Stimulated activated CD8-positive, alpha-beta memory T cell treated with anti-CD3 and anti-CD28 coated beads, Interleukin-7, amount 100 ng/mL, for 24 hours (primary cell): Measurements from ENCODE around the gene TRIM3.

Experiments
- DNase-seq: peaks from one replicate; pipeline ENCODE4 v3.0.0-alpha.2; 2020; ENCODE audit warnings: low read depth

TRIM3 gene

DNA sequence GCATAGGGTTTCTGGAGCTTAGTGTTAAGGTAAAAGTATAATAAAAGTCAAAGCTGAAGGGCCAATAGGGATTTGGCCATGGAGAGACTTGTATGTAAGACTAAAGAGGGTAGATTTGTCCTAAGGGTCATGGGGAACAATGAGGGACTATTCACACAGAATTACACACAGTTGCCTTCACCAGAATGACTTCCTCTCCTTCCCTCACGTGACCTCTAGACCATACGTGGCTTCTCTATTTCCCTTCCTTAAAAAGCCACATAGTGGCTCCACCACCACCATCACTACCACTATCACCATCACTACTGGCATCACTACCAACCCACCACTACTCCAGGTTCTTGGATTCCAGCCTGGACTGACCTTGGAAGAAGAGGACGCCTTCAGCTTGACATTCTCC lies 35.7 kb downstream of the TRIM3 start:
- no peak for DNase-seq

DNA sequence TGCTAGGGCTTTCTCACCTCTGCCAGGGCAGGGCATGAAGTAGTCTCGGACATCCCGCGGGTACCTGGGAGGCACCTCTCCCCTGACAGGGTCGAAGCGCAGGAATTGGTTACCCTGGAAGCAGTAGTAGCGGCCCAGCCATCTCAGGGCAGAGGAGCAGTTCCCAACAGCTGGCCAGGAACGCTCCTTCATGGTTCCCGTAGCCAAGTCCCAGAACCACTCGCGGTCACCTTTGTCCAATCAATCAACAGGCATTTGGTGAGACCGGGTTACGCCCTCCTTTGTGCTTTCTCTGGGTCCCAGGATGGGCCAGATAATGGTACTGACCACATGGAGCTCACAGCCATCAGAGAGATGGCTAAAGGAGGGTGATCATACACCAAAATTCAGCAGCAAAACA lies 36.3 kb downstream of the TRIM3 start:
- DNase-seq = no peak

DNA sequence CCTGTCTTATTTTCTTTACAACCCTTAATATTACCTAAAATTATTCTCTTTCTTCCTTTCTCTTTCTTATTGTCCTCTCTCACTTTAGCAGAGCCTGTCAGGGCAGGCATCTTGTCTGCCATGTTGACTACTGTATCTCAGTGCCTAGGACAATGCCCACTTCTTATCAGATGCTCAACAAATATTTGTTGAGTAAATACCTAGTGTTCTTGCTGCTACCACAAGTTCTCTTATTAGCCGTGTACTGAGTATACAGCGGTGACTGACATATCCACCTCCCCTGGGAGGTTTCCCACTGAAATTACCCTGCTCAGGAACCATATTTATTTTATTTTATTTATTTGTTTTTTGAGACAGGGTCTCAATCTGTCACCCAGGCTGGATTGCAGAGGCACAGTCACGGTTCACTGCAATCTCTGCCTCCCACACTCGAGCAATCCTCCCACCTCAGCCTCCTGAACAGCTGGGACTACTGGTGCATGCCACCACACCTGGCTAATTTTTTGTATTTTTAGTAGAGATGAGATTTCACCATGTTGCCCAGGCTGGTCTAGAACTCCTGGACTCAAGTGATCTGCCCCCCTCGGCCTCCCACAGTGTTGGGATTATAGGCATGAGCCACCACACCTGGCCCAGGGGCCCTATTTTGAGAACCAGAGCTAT lies 39.6 kb downstream of the TRIM3 start:
- no peak for DNase-seq

DNA sequence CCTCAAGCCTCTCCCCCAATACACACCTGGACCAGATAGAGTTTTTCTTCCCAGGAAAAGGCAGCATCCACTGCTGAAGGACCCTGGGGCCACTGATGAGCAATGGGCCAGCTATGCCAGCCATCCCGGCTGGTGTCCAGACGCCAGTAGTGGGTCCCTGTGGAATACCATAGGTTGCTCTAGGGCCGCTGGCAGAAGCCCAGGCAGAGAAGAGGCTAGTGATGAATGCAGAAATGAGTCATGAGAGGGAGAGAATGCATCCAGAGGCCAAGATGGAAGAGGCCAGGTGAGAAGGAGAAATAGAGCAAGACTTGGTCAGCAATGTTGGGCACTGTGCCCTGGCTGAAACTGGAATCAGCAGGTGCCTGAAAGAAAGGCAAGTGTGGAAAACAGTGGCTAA lies 41.9 kb downstream of the TRIM3 start:
- DNase-seq = no peak

DNA sequence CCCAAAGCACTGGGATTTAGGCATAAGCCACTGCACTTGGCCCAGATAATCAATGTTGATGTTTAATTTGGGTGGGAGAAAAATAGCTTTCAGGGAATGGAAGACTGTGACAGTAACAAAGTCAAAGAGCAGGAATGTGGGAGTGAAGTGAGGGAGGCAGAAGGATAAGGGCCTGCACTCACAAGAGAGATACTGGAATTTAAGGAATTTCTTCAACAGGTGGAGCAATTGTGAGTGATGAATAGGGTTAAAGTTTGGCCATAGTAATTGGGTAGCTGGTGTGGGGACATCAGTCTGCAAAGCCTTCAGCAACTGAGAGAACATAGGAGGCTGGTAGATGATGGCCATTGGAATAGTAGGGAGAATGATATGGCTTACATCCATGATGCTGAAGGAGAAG lies 46.2 kb downstream of the TRIM3 start:
- DNase-seq = no peak

DNA sequence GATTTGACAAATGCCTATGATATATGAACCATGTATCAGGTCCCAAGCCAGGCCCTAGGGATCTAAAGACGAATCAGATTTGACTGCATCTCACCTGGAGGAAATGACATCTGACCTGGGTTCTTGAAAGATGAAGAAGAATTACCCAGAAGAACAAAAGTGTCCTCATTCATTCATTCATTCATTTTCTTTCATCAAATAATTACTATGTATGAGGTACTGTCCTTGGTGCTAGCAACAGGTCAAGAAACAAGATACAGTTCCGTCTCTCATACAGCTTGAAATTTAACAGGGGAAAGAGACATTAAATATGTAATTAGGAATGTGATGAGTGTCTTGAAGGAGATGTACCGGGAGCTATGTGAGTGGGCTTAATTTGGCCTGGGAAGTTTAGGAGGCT lies 53.1 kb downstream of the TRIM3 start:
- no peak for DNase-seq

DNA sequence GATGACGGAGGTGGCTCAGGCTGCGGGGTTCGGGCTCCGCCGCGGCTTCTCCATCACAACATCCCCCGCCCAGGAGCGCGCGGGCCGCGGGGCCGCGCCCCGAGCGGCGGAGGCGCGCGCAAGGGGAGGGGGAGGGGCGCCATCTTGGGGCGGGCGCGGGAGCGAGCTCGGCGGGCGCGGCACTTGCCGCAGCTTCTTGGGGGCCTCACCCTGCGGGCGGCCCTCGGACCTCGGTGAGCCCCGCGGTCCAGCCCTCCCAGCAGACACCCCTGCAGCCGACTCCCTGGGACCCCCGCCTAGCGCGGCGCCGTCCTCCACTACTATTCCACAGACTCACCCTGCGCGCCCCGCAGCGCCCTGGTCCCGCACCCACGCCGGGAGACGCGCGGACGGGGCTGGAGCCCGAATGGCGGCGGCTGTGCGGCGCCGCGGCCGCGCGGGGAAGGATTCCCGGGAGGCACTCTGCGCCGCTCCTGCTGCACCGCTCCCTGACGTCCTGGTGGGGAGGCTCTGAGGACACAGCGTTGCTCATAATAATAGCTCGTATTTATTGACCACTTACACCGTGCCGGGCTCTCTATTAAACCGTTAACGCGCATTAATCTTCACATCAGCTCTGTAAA lies 54.6 kb downstream of the TRIM3 start, which contains the start of gene APBB1:
TSS of gene APBB1 (minus strand) at position 86 of the 623 bp plus-strand sequence. CDS start 7,747 bp downstream, outside the sequence.
- DNase-seq = no peak

DNA sequence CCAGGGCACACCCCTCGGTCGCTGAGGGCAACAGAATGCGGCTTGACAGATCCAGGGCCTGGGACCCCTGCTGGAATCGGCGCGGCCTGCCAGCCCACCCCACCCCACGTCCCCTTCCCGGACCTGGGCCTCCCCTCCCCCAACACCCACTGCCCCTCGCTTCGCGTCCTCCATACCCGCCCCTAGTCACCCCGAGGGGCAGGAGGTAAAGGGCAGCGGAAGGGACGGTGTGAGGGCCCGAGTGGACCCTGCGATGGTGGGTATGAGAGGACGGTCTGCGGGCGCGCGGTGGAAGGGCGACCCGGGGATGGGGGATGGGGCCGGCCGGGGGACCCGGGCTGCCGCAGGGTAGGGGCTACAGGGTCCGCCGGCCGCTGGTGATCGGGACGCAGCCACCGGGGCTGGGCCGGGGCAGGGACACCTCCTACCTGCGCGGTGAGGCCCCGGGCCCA lies 55.2 kb downstream of the TRIM3 start:
- DNase-seq = no peak

DNA sequence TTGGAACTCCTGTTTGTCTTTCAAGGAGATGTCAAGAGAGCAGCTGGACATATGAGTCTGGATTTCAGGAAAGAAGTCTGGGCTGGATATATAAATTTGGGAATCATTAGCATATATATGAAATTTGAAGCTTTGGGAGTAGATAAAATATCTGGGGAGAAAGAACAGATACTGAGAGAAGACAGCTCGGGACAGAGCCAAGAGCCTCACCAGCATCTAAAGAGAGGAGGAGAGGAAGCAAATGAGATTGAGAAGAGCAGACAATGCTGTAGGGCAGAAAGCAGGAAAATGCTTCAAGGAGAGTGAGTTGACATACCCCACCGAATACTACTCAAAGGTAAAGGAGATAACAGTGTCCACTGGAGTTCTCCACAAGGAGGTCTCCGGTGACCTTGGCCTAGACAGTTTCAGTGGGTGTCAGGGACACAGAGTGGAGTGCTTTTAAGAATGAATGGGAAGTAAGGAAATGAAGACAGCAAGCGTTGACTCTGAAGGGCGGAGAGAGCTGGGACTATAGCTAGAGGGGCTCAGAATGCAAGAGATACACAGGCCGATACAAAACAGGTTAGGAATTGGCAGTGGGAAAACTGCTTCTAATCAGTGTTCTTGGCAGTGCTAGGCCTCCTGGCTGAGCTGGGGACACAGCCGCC lies 55.7 kb downstream of the TRIM3 start:
- no peak for DNase-seq

DNA sequence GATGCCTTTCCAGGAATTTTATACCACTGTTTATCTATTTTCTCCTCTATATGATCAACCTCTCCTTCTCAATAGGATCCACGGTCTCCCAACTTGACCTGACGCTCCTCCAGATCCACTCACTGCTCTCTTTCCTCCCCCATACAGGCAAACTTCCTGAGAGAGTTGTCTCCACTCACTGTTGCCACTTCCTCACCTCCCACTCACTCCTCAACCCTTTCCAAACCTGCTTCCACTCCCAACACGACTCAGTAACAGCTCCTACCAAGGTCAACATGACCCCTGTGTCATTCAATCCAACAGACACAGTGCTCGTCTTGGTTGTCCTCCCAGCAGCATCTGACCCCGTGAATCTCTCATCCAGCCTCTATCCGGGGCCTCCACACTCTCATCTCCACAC lies 57.9 kb downstream of the TRIM3 start:
- DNase-seq = no peak

DNA sequence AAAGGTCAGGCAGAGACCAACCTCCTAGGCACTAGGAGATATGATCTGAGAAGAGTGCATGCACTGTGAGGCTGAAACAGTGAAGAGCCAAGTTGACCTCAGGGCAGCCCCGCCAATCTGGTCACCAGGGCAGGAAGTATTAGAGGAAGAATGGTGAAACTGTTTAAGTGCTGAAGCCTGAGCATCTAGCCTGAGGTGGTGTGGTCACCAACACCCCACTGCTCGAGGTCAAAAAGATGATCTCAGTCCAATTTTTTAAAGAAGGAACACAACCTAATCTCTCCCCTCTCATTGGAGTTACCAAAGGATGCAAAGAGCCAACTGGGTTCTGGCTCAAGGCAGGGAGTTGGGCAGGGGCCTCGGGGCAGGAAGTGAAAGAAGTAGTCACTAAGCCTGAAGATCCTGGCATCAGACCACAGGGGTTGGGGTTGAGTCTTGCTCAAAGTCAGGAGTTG lies 58.8 kb downstream of the TRIM3 start:
- DNase-seq = no peak

DNA sequence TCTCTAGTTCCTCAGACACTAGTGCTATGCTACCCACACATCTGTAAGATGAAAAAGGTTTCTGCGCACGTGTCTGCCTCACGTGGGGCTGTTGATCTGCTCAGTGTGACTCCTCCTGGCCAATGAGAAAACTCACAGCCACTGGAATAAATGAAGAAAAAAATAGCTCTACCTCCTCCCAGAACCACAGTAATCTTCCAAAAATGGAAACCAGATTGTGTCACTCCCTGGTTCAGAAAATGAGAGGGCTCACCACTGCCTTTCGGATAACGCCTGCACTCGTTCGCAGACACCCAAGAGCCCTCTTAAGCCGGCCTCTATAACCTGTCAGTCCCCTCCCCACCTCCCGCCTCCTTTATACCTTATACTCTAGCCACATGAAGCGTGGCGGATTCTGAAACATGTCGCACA lies 59.9 kb downstream of the TRIM3 start:
- DNase-seq = no peak

DNA sequence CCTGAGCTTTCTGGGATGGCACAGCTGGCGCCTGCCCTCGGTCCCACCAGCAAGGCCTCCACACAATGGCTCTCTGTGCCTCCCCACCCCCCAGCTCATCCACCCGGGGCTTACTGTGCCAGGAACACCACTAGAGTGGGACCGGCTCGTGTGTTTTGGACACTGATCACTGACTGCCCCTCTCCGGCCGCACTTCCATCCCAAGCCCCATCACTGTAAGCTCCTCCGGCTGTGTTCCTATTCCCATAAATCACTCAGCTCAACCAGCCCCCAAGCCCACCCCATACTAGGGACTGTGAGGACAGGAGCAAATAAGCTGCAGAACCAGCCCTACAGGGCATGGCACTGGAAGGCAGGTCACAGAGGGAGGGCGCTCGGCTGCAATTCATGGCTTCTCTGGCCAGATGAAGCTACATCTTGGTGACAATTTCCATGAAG lies 62.1 kb downstream of the TRIM3 start:
- no peak for DNase-seq

DNA sequence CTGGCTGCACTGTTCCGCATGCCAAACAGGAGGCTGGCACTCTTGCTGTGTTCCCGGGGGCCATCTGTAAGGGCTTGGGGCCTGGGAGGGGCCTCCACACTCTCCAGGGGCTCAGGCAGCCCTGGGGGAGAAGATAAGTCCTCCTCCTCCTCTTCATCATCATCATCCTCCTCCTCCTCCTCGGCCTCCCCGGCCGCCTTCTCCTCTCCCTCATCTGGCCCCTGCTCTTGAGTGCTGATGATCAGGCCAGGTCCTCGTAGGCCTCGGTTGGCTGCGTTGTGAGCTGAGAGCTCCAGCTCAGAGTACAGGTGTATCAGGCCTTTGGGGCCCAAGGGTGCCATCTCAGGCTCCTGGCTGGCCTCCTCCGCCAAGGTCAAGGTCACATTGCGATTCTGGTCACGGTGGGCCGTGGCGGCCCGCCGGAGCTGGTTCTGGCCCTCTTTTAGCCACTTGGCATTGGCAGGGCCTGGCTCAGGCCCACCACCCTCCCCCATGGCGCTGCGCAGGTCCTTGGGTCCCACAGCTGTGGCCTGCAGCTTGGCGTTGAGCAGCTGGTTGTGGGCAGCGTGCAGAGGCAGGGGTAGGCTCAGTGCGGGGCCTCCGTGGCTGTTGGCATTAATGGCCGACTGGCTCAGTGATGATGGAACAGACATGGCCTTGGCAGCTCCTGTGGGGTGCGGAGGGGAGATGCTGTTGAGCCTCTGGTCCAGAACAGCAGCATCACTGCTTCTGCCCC lies 62.9 kb downstream of the TRIM3 start:
- no peak for DNase-seq

DNA sequence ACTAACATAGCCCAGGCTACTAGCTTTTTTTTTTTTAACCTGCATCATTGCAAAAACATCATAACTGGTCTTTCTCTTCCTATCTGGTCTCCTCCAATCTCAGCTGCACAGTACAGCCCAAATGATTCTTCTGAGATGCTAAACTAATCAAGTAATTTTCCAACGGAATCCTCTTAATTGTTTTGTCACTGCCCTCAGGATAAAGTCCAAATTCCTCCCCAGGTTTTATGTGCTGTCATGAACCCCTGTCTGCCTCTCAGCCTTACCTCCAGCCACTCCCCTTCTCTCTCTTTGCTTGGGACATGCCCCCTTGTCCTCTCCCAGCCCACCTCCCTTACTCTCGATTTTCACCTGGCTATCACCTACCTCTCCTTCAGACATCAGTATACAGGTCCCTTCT lies 67.4 kb downstream of the TRIM3 start:
- DNase-seq = no peak

DNA sequence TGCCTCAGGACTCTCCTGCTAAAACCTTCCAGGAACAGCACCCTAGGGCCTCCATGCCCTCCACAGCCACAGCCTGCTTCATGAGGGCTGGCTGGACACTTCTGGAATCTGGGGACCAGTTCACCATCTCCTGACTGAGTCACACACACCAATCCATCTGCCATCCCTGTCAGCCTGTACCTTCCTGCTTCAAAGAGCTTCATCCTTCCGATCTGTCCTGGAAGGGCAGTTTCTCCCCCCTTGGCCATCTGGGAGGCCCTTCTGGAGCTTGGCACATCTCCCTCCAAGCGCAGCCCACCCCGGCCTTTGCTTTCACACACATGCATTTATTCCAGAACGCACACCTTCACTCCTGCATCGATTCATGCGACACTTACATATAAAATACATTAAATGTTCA lies 67.9 kb downstream of the TRIM3 start:
- no peak for DNase-seq

DNA sequence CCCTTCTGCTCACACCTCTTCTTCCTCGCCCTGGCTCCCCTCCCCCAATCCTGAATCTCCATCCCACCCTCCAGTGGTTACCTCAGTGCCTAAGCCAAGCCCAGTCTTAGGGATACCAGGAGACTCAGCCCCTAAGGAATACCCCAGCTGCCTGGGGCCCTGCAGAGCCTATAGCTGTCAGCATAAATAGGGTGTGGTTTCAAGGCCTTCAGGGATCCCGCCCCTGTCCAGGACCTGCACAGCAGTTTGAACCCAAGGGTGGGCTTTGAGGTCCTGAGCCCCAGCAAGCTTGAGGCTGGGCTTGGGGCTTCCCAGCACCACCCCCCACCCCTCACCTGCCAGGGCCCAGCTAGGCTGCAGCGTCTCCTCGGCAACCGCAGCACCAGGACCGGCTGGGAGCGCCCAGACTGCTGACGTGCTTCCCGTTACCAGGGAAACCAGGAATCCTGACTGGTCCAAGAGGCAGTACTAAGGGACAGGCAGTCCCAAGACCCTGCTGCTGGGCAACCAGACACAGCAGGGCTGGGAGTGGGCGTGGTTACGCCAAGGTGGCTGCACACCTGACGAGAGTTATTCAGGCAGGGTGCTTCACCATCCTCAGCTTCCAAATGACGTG lies 68.6 kb downstream of the TRIM3 start:
- no peak for DNase-seq

DNA sequence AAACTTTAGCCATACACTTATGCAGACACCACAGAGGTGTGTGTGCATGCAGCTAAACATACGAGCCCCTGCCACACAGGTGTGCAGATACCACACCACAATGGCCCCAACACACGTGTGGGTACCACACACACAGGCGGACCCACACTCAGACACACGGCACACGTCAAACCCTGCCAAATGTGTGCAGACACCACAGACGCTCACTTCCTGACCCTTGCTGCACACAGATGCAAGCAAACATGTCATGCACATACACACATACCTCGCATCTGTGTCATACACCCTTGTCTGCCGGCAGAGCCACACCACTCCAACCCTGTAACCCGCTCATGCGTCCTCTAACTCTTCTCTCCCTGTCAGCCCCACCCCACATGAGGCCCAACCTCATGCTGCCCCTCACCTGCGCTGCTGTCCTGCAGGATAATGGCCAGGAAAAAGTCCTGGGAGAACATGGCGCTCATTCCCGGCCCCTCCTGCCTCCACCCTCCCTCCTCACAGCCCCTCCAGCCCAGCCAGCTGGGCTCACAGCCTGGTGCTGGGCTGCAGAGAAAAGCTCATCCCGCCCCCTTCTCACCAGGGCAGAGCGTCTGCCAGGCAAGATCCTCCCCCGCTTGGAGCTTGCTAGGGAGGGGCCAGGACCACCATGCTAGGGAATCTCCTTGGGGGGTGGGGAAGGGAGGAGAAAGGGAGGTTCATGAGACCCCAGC lies 69.2 kb downstream of the TRIM3 start:
- DNase-seq = no peak

DNA sequence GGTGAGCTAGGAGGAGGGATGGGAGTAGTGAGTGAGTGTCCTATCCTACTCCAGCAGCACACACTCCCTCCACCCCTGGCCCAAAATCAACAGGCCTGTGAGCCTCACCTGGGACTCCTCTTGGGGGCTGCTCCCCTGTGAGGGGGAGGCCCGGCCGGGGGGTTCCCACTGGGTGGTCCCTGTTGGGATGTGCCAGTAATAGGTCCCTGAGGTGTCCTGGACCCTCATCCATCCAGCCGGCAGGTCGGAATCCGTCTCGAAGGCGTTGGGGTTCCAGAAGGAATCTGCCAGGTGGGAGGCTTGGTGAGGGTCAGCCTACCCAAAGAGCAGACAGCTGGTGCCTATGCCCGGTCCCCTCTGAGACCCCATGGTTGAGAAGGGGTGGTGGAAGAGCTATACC lies 70.2 kb downstream of the TRIM3 start:
- no peak for DNase-seq

DNA sequence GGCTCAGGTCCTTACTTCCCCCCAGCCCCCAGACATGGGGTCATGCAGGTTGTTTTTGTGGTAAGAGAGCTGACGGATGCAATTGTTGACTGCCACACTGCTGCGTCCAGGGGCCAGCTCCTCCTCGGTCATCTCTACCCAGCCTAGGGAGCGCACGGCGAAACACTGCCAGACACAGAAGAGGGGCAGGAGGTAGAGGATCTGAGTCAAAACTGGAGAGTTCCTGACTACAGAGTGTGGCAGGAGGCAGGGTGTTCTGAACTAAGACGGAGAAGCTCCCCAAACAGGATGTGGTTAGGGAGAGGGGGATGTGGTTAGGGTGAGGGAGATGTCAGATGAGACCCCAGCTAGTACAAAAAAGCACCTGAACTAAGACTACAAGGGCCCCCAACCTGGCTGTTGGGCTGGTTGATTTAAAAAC lies 71.2 kb downstream of the TRIM3 start:
- no peak for DNase-seq

DNA sequence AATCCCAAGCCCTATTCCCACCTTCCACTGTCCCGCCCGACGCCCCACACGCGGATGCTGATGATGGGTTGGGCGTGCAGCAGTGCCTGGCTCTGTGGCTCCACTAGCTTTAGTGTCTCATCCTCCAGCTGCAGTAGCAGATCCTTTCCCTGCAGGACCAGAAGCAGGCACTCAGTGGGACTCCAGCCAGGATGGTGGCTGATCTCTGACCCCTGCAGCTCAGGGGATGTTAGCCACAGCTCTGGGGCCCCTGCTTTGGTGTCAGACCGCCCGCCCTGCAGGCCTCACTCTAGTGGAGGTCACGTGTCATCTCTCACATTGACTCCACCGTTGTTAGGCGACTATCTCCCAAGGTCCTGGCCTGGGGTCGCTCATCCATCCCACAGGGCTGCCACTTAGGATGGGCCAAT lies 71.7 kb downstream of the TRIM3 start:
- DNase-seq = no peak
